Skeletal muscle tissue (tissue), 4 donors: ENCODE measurements around the gene RPTOR. TPM values are rescaled to one million over a fixed set of nuclear protein-coding genes. Genes with fewer than 3 reads are reported as not detected.

Experiments used
- H3K27ac ChIP-seq: one replicate; pipeline ENCODE4 v1.7.0; 2013; ENCODE audit warnings: mild to moderate bottlenecking, low read depth, low read length, inconsistent platforms
- H3K27me3 ChIP-seq, 3 donors: one replicate each; pipeline ENCODE4 v1.7.0; 2013; ENCODE audit warnings: low read length in 3 of 3; ENCODE audit not compliant: control insufficient read depth in 3 of 3, insufficient read depth in 3 of 3
- H3K36me3 ChIP-seq, 3 donors: one replicate each; pipeline ENCODE4 v1.7.0; 2013; ENCODE audit warnings: low read length in 3 of 3; ENCODE audit not compliant: control insufficient read depth in 3 of 3, insufficient read depth in 3 of 3
- H3K4me1 ChIP-seq, 3 donors: one replicate each; pipeline ENCODE4 v1.7.0; 2013; ENCODE audit warnings: low read length in 3 of 3, mild to moderate bottlenecking in 3 of 3; ENCODE audit not compliant: control insufficient read depth in 3 of 3, insufficient read depth in 3 of 3
- H3K4me3 ChIP-seq, 3 donors: one replicate each; pipeline ENCODE4 v1.7.0; 2013; ENCODE audit warnings: low read length in 3 of 3
- H3K9ac ChIP-seq, 3 donors: one replicate each; pipeline ENCODE4 v1.7.0; 2013; ENCODE audit warnings: low read length in 3 of 3, mild to moderate bottlenecking in 3 of 3, moderate library complexity in 2 of 3, low read depth in 1 of 3
- H3K9me3 ChIP-seq, 3 donors: one replicate each; pipeline ENCODE4 v1.7.0; 2013; ENCODE audit warnings: low read length in 3 of 3; ENCODE audit not compliant: control insufficient read depth in 3 of 3
- total RNA-seq: library from RNA; depleted of rRNA; stranded (reverse); fragments of >200 nt; gene quantifications from one replicate; pipeline ENCODE4 v1.2.3, GENCODE V29; 2014
- donor health status: Osteomylitis.

RPTOR gene
- total RNA-seq, 1 donor from 2014 or later, result 24.5 TPM

DNA sequence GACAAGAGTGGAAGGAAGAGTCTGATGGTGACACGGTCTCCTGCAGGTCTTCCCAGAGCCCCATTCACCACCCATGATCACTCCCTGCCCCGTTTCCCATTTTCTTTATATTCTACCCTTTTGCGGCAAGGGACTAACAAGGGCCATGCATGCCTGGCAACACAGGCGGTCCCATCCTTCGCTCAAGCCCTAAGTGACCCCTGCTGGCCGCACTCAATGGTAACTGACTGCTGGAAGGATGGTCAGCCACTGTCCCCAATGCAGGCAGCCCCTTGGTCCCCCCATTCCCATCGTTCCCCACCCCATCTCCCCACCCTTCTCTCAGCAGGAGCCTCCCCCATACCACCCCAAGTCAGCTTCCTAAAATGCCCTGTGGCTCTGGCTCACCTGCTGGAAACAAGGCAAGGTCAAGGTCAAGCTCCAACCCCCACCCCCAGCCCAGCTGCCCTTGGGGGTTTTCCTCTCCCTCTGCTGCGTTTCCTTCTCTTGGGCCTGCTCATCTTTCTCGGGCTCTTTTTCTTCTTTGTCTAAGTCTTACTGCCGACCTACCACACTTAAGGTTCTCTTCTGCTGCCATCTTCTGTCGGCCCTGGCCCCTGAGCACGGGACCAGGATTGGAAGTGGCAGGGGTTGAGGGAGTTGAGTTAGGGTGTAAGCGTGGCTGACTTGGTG lies 116.0 kb downstream of the RPTOR start:
- Histone ChIP-seq H3K36me3 (no peaks in the 10 kb centered on the region), H3K27ac (no peak overlapping the region), H3K27me3 (no peaks in the 10 kb centered on the region), H3K9me3 (peaks cover 0 to 3% (median 0%) of the 10 kb centered on the region in 3 donors), H3K4me1 (peaks cover 2 to 10% (median 7%) of the 10 kb centered on the region in 3 donors), H3K9ac (no peak overlapping the region), H3K4me3 (no peak overlapping the region)

DNA sequence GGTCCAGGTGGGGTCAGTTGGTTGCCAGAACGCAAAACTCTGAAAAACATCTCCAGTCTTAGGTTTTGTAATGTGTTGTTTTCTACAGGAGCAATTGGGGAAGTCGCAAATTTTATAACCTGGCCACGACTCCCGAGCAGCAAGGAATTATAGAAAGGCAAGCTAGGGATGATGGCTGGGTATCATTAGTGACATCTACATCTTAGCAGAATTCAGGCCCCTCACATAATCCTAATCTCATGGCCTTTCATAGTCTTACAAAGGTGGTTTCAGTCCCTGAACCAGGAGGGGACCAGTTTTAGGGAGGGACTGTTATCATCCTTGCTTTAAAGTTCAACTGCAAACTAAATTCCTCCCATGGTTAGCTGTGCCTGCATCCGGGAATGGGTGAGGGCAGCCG lies 117.9 kb downstream of the RPTOR start:
- Histone ChIP-seq H3K36me3 (no peaks in the 10 kb centered on the region), H3K4me1 (peaks cover 2 to 10% (median 7%) of the 10 kb centered on the region in 3 donors), H3K27me3 (no peaks in the 10 kb centered on the region), H3K9me3 (no peaks in the 10 kb centered on the region), H3K9ac (no peak overlapping the region), H3K27ac (no peak overlapping the region), H3K4me3 (no peak overlapping the region)

DNA sequence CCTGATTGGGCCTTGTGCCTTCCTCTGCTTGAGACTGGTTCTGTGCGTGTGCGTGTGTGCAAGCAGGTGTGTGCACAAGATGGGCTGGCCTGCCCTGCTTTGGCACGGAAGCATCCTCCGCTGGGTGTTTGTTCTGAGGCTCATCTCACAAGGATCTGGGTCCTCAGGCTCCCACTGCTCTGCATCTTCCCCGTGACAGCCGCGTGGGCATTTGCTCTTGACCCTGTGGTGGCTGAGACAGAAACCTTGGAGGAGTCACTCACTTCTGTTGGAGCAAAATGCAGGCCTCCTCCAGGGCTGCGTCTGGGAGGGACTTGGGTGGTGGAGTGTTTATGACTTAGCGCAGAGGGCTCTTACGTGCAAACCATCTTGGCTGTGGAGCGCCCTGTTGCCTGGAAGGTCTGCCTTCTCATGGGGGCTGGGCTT lies 119.2 kb downstream of the RPTOR start:
- H3K36me3 ChIP-seq, result no peaks in the 10 kb centered on the region
- H3K9me3 ChIP-seq, result no peaks in the 10 kb centered on the region
- H3K9ac ChIP-seq, result peak overlapping the region in 1 of 3 donors; percentile 34
- no peaks in the 10 kb centered on the region for H3K27me3 ChIP-seq
- no peak overlapping the region for H3K27ac ChIP-seq
- H3K4me3 ChIP-seq, result no peak overlapping the region
- H3K4me1 ChIP-seq, result peaks cover 3 to 10% (median 7%) of the 10 kb centered on the region in 3 donors

DNA sequence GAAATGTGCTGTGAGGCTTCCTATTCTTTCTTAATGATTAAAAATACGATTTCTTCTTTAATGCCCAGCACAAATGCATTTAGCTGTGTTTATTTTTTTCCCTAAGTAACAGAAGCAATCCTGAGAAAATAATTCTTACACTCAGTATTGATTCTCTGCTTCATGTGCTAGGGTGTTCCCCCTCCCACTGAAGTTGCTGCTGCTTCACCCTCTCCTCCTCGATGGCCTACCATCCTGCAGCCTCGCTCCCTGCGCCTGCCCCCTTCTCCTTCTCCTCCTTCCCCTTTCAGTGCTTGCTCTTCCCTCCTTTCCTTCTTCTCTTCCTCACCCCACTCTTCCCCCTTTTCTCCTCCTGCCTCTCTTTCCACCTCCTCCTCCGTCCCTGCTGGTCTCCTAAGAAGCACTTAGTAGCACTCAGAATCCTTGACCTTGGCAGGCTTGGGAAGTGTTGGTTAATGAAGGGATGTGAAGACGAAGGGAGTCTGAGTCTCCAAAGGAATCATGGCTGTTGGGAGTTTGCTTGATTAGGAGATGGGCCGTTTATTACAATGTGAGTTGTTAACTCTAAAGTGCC lies 119.7 kb downstream of the RPTOR start:
- peaks cover 5 to 13% (median 7%) of the 10 kb centered on the region in 3 donors for H3K4me1 ChIP-seq
- no peaks in the 10 kb centered on the region for H3K36me3 ChIP-seq
- H3K9me3 ChIP-seq, result no peaks in the 10 kb centered on the region
- no peaks in the 10 kb centered on the region for H3K27me3 ChIP-seq
- H3K9ac ChIP-seq, result no peak overlapping the region
- H3K27ac ChIP-seq, result peak overlapping the region; percentile 33
- no peak overlapping the region for H3K4me3 ChIP-seq

DNA sequence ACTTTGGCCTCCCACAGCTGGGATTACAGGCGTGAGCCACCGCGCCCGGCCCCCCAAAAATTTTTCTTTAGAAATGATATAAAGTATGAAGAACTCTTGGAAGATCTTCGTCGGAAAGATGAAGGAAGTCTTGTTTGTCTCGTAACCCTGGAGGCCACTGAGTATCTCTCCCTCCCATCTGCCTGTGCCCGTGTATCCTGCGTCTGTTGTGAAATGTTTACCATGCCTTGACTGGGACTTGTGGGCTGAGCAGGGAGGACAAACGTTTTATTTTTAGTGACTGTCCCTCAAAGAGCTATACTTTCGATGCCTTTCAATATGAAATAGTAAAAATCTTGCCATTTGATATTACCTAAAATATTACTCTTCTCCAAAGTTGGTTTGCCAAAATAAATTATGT lies 121.2 kb downstream of the RPTOR start:
- no peak overlapping the region for H3K27ac ChIP-seq
- H3K9me3 ChIP-seq, result no peaks in the 10 kb centered on the region
- no peaks in the 10 kb centered on the region for H3K36me3 ChIP-seq
- H3K4me1 ChIP-seq, result peaks cover 4 to 13% (median 7%) of the 10 kb centered on the region in 3 donors
- H3K27me3 ChIP-seq, result no peaks in the 10 kb centered on the region
- H3K9ac ChIP-seq, result no peak overlapping the region
- no peak overlapping the region for H3K4me3 ChIP-seq

DNA sequence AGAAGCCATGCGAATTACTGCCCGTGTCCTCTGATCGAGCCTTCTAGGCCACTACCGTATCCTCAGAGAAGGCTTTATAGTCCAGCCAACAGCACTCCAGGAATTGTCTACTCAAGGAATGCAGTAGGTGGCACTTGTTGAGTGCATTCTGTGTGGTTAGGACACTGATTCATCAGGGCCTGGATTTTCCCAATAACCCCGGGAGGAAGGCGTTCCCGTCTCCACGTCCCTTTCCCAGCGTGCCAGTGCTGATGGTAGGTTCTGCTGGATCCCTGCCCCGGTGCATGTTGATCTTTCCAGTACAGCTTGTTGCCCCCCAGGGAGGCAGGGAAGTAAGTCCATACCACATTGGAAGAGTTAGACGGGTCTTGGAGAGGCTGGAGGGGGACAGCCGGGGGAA lies 122.2 kb downstream of the RPTOR start:
- H3K9ac ChIP-seq, result no peak overlapping the region
- H3K27me3 ChIP-seq, result no peaks in the 10 kb centered on the region
- H3K9me3 ChIP-seq, result no peaks in the 10 kb centered on the region
- no peak overlapping the region for H3K4me3 ChIP-seq
- peaks cover 3 to 13% (median 7%) of the 10 kb centered on the region in 3 donors for H3K4me1 ChIP-seq
- H3K36me3 ChIP-seq, result no peaks in the 10 kb centered on the region
- H3K27ac ChIP-seq, result no peak overlapping the region

DNA sequence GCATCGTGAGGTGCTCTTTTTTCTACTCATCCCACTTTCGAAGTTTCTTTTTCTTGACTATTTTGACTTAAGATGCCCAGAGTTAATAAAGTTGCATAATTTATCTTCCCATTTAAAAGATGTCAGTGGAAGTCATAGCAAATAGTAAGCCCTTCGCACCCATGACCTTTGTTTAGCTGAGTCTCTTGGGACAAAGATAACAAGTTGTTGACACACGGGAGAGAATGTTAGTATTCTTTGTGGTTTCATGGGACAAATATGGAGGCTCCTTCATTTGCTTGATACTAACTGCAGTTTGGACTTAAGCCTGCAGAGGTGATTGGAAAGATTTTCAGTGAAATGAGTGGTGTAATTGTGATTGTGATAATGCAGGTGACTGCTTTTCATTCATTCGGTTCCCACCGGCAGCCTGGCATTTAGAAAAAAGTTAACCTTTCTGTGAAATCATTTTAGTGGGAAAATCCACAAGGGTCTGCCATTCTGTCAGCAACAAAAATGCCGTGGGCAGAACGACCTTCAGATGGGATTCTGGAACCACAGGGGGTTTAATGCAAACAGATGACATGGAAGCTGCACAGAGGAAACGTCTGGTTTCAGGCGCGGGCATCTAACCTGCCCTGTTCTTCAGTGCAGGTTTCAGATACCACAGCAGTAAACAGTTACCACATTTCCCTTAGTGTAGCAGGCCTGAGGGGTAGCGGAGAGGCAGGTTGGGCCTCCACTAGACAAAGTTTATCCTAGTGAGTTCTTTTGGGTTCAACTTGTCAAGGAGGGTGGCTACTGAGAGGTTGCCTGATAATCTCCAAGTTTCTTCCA lies 123.0 kb downstream of the RPTOR start:
- Histone ChIP-seq H3K27me3 (no peaks in the 10 kb centered on the region), H3K9ac (no peak overlapping the region), H3K4me3 (no peak overlapping the region), H3K27ac (no peak overlapping the region), H3K4me1 (peaks cover 3 to 13% (median 7%) of the 10 kb centered on the region in 3 donors), H3K36me3 (no peaks in the 10 kb centered on the region), H3K9me3 (no peaks in the 10 kb centered on the region)

DNA sequence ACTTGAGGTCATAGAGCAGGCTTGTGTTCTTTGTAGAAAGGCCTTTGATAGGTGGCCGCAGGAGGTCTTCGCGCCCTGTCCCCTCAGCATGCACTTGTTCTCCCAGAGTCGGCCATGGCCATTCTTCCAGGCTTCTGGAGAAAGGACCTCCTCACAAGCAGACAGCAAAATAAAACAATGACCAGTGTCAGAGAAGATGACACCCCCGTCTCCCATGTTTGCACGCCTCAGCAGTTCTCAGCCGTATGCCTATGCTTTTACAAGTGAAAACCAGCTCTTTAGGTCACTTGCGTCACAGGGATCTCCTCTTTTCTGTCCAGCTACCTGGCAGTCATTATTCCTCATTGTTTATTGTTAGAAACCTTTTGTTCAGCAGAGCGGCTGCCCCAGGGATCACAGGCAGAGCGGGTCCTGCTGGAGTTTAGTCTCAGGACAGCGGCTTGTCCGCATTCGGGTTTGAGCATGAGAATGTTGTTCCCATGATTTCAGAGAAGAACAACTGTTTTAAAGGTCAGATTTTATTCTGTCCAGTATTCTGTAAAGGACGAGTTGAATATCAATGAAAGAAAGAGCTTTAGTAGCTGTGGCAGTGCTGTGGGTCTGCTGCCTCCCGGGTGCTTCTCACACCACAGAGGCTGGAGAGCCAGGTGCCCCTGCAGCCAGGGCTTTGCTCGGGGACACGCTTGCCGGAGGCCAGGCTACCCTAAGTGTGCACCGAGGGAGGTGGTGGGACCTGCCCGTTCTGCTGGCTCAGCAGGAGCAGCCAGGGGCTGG lies 123.9 kb downstream of the RPTOR start:
- Histone ChIP-seq H3K4me3 (no peak overlapping the region), H3K9me3 (no peaks in the 10 kb centered on the region), H3K27ac (no peak overlapping the region), H3K36me3 (no peaks in the 10 kb centered on the region), H3K9ac (peak overlapping the region in 1 of 3 donors; percentile 16), H3K27me3 (no peaks in the 10 kb centered on the region), H3K4me1 (peaks cover 3 to 15% (median 5%) of the 10 kb centered on the region in 3 donors)

DNA sequence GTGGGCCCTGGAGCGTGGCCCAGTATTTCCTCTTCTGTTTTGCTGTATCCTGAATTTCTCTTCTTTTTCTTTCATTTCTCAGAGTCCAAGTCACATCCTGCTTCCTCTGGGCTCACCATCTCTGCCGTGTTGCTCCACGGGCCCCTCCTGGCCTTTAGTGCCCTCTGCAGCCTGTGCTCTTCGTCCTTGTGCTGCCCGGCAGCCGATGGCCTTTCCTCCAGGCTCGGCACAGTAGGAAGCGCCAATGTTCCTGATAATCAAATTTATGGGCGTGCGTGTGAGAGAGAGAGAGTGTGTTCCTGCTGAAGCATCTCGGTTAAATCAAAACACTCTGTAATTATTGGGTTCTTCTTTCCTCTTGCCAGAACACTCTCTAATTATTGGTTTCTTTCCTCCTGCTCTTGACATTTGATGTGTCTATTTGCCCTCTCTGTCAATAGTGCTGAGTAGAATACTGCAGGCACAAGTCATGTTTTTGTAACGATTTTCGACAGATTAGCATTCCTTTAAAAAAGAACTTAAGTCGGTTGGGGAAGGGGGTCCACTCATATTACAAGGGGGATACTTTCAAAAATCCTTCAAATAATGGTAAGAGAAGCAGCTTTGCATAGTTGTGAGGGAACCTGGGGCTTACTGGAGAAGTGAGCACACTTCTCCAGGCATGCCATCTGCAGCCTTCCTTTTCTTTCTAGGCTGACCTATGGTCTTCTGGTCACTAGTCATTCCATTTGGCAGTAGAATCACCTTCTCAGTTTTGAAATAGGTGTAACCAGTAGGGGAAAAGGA lies 126.6 kb downstream of the RPTOR start:
- no peaks in the 10 kb centered on the region for H3K27me3 ChIP-seq
- no peak overlapping the region for H3K9ac ChIP-seq
- H3K9me3 ChIP-seq, result no peaks in the 10 kb centered on the region
- H3K4me3 ChIP-seq, result no peak overlapping the region
- no peaks in the 10 kb centered on the region for H3K36me3 ChIP-seq
- H3K4me1 ChIP-seq, result peaks cover 0 to 6% (median 3%) of the 10 kb centered on the region in 3 donors
- H3K27ac ChIP-seq, result no peak overlapping the region
